Prostate gland (tissue), 2 donors: ENCODE data around the gene PGGHG.

Source experiments
- POLR2A ChIP-seq: fragments of 450-650 bp; IDR thresholded peaks from one replicate; pipeline ENCODE4 v1.6.1; 2016; ENCODE audit warnings: antibody characterized with exemption, mild to moderate bottlenecking
- POLR2AphosphoS5 ChIP-seq: sonication (generic); formaldehyde crosslinking; IDR thresholded peaks from one replicate; pipeline ENCODE4 v1.6.1; 2017; ENCODE audit warnings: antibody characterized with exemption
- TF ChIP-seq, protein P1 (sequence below), 4 experiments: fragments of 200-600 bp in 2 of 4; fragments of 450-650 bp in 2 of 4; sonication (generic) in 2 of 4; IDR thresholded peaks; 1 replicate in 3 of 4; 2 replicates in 1 of 4; pipeline ENCODE4 v1.5.1; 2016 to 2019; ENCODE audit warnings: antibody characterized with exemption in 4 of 4, mild to moderate bottlenecking in 2 of 4, moderate library complexity in 2 of 4

DNA sequence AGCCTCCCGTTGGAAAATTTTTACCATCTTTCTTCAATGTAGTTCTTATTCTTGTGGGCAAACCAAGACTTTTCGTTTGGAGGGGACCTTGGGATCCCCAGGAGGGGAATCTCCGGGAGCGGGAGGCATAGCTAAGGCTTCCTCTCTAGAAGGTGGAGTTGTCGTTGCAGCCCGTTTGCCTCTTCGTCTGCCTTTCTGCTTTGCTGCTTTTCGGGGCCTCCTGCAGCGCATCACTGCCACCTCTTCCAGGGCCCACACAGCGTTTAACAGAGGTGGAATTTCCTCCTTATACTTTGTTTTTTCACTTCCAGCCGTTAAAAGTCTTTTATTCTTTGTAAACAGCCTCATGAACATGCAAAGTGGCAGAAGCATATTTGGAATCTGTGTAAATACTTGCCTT, 35.2 kb downstream of the PGGHG start:
- TF ChIP-seq, protein P1, sequence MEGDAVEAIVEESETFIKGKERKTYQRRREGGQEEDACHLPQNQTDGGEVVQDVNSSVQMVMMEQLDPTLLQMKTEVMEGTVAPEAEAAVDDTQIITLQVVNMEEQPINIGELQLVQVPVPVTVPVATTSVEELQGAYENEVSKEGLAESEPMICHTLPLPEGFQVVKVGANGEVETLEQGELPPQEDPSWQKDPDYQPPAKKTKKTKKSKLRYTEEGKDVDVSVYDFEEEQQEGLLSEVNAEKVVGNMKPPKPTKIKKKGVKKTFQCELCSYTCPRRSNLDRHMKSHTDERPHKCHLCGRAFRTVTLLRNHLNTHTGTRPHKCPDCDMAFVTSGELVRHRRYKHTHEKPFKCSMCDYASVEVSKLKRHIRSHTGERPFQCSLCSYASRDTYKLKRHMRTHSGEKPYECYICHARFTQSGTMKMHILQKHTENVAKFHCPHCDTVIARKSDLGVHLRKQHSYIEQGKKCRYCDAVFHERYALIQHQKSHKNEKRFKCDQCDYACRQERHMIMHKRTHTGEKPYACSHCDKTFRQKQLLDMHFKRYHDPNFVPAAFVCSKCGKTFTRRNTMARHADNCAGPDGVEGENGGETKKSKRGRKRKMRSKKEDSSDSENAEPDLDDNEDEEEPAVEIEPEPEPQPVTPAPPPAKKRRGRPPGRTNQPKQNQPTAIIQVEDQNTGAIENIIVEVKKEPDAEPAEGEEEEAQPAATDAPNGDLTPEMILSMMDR (IDR thresholded peaks at IDR 0.05): no peak
- no peak for TF ChIP-seq POLR2A
- TF ChIP-seq POLR2AphosphoS5: no peak
